Measurements from ENCODE around the gene CACNG4.

Gene CACNG4

DNA sequence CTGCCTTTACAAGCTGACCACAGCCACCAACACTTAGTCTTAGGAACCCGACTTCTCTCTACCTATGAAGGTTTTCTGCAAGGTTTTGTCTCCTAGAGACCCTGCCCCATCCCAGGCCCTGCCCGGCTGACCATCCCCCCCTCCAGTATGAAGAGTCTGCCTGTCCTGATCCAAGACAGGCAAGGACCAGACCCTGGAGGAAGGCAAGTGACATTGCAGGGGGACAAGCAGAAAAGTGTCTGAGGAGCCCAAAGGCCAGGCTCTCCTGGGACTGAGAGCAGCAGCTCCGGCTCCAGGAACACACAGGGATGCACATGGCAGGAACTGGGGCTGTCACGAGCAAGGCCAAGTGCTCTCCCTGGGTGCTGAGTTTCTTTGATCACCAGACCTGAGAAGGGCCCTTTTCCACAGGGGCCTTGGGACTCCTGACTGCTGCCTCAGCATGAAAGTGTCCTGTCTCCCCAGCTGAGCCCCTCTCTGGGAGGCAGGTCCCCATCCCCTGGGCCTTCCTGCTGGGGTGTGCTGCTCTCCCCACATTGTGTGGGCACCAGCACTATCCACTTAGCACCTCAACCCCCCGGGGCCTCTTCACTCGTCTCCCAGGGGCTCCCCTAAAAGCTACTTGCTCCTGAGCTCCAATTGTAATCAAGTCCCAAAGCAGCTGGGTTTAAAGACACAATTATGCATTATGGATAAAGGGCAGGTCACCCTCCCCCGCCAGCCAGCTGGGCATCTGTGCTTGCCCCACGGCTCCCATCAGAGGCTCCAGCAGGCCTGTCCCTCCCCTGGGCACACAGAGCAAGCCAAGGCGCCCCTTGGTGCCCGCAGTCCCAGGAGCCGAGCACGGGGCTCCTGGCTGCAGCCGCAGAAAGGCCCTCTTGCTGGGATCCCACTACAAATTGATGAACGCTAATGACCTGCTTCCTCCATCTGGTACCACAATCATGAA lies 11.6 kb upstream of the CACNG4 start:
- H3K27me3 ChIP-seq = peaks cover 6% of the 10 kb centered on the region
- no peak overlapping the region for H3K27ac ChIP-seq
- TF ChIP-seq CTCF (IDR thresholded peaks at IDR 0.05) = no peak
- H3K9me3 ChIP-seq = no peaks in the 10 kb centered on the region
- no peaks in the 10 kb centered on the region for H3K36me3 ChIP-seq
- no peaks in the 10 kb centered on the region for H3K4me1 ChIP-seq (ENCODE audit: control insufficient read depth in 1 of 2, insufficient read depth in 1 of 2, low read depth in 1 of 2, low read length in 1 of 2)
- no peak overlapping the region for H3K4me3 ChIP-seq (ENCODE audit: low read depth in 1 of 2, low read length in 1 of 2)

GRCh38 chr17:66953630-66954020 lies 10.9 kb upstream of the CACNG4 start:
- H3K27me3 ChIP-seq = peaks cover 9% of the 10 kb centered on the region
- no peaks in the 10 kb centered on the region for H3K36me3 ChIP-seq
- H3K27ac ChIP-seq = no peak overlapping the region
- TF ChIP-seq CTCF (IDR thresholded peaks at IDR 0.05) = no peak
- no peaks in the 10 kb centered on the region for H3K4me1 ChIP-seq (ENCODE audit: control insufficient read depth in 1 of 2, insufficient read depth in 1 of 2, low read depth in 1 of 2, low read length in 1 of 2)
- H3K4me3 ChIP-seq (ENCODE audit: low read depth in 1 of 2, low read length in 1 of 2) = no peak overlapping the region
- H3K9me3 ChIP-seq = no peaks in the 10 kb centered on the region

DNA sequence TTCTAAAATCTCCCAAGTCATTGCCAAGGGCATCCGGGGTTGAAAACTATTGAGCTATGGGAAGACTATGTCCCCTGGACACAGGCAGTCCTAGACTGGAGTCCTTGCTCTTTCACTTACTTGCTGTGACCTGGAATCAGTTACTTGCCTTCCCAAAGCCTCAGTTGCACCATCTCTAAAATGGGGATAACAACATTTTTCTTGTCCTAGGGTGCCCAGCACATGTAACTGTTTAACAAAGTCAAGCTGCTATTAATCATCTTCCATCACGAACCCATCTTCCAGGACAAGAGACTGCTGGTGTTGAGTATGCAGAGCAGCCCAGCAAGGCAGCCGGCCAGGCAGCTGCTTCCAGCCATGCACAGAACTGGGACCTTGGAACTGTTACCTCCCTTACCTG lies 9.9 kb upstream of the CACNG4 start:
- no peaks in the 10 kb centered on the region for H3K36me3 ChIP-seq
- H3K9me3 ChIP-seq = no peaks in the 10 kb centered on the region
- no peak overlapping the region for H3K27ac ChIP-seq
- no peak overlapping the region for H3K4me3 ChIP-seq (ENCODE audit: low read depth in 1 of 2, low read length in 1 of 2)
- no peak for TF ChIP-seq CTCF (IDR thresholded peaks at IDR 0.05)
- peaks cover 4% of the 10 kb centered on the region for H3K27me3 ChIP-seq
- H3K4me1 ChIP-seq (ENCODE audit: control insufficient read depth in 1 of 2, insufficient read depth in 1 of 2, low read depth in 1 of 2, low read length in 1 of 2) = no peaks in the 10 kb centered on the region

DNA sequence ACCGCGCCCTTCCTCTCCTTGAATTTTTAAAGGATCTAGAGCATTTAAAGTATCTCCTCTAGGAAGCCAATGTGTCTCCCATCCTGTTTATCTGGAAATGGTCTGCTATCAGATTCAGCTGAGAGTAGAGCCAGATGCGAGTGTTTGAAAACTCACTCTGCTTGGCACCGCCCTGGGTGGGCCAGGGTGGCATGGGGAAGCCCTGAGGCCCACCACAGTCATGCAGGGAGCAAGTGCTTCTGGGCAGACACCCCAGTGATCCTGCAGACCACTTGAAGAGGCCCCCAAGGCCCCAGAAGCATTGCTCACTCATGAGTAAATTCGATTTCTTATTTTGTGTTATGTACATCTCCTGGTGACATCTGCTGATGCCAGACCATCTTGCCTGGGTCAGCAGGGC lies 8.7 kb upstream of the CACNG4 start:
- no peak for TF ChIP-seq CTCF (IDR thresholded peaks at IDR 0.05)
- no peaks in the 10 kb centered on the region for H3K36me3 ChIP-seq
- H3K4me1 ChIP-seq (ENCODE audit: control insufficient read depth in 1 of 2, insufficient read depth in 1 of 2, low read depth in 1 of 2, low read length in 1 of 2) = no peaks in the 10 kb centered on the region
- H3K27ac ChIP-seq = no peak overlapping the region
- no peak overlapping the region for H3K4me3 ChIP-seq (ENCODE audit: low read depth in 1 of 2, low read length in 1 of 2)
- peaks cover 10% of the 10 kb centered on the region for H3K27me3 ChIP-seq
- H3K9me3 ChIP-seq = no peaks in the 10 kb centered on the region

DNA sequence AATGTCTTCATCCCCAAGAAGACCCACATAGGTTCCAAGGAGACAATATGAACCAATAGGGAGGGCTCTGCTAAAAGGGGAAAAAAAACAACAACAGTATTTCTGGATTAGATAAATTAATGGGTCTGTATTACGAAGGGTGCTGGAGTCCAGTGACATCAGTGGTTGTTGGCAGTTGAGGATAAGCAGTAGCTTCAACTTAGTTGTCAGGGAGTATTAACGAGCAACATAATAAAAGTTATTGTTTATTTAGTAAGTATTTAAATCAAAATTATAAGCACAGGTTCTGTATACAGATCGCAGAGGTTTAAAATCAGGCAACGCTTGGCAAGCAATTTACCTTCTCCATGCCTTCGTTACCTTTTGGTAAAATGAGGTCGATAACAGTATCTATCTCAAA lies 7.6 kb upstream of the CACNG4 start:
- Histone ChIP-seq H3K27me3 (peaks cover 15% of the 10 kb centered on the region), H3K36me3 (no peaks in the 10 kb centered on the region), H3K4me3 (ENCODE audit: low read depth in 1 of 2, low read length in 1 of 2) (no peak overlapping the region), H3K27ac (no peak overlapping the region), H3K9me3 (no peaks in the 10 kb centered on the region), H3K4me1 (ENCODE audit: control insufficient read depth in 1 of 2, insufficient read depth in 1 of 2, low read depth in 1 of 2, low read length in 1 of 2) (no peaks in the 10 kb centered on the region)
- TF ChIP-seq CTCF (IDR thresholded peaks at IDR 0.05) = no peak
